ENCODE measurements around the gene FTO.

The FTO gene

DNA sequence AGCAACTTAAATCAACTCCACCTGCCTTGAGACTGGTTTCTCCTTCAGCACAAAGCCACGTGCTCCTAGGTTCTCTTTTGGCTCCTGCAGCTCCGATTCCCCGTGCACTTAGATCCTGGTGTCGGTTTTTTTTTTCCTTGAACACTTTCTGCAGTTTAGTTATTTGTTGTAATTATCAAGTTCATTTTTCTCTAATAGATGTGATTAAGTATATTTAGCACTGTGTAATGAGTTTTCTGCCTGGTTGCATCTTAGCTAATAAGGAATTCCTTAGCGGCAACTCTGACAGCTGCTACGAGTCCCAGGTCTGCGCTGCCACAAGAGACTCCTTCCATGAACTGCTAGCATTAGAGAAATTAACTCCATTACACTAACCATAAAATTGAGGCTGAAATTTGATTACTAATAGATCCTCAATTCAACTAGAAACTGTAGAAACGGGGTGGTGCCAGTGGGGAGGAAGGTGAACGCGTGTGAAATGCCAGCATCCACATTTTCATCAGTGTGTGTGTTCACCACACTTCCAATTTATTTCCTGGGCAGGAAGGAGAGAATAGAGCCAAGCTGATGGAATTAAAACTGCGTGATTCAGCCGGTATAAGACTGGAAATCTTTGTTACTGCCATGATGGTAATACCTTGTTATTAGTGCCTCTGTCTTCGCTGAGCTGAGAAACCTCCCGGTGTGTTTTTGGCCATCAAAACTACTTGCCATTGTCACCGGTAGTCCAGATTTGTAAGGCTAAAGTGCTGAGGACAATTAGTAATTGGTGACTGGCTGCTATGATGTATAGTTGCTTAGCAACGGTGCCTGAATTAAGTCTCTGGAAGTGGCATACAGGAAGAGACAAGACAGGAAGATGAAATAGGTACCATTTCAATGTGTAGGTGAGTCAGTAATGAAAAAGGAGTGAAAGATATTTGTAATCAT lies 350.2 kb downstream of the FTO start:
- no peak for DNase-seq (ENCODE audit: extremely low read depth, low read depth)
- no peak overlapping the region for H3K4me3 ChIP-seq (replicated peaks; ENCODE audit: low read depth, low read length)
- TF ChIP-seq, protein P1, sequence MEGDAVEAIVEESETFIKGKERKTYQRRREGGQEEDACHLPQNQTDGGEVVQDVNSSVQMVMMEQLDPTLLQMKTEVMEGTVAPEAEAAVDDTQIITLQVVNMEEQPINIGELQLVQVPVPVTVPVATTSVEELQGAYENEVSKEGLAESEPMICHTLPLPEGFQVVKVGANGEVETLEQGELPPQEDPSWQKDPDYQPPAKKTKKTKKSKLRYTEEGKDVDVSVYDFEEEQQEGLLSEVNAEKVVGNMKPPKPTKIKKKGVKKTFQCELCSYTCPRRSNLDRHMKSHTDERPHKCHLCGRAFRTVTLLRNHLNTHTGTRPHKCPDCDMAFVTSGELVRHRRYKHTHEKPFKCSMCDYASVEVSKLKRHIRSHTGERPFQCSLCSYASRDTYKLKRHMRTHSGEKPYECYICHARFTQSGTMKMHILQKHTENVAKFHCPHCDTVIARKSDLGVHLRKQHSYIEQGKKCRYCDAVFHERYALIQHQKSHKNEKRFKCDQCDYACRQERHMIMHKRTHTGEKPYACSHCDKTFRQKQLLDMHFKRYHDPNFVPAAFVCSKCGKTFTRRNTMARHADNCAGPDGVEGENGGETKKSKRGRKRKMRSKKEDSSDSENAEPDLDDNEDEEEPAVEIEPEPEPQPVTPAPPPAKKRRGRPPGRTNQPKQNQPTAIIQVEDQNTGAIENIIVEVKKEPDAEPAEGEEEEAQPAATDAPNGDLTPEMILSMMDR (IDR thresholded peaks at IDR 0.05; ENCODE audit: low read depth, low read length, missing control alignments) = no peak

DNA sequence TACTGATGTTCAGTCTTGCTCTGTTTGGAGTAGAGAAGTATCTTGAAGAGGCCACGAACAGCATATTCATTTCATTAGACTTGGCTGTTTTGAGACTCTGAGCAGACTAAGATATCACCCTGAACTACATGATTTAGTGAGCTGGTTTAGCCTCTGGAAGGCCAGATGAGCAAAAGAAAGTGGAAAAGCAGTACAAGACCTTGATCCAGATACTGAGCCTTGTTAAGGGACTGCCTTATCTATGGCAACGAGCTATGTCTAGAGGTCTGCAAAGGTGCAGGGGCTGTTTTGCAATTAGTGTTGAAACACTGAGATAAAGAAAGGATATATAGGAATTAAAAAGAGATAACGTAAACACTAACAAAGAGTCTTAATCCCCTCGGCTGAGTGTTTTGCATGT lies 351.2 kb downstream of the FTO start:
- TF ChIP-seq, protein P1 (IDR thresholded peaks at IDR 0.05; ENCODE audit: low read depth, low read length, missing control alignments) = no peak
- DNase-seq (ENCODE audit: extremely low read depth, low read depth) = no peak
- no peak overlapping the region for H3K4me3 ChIP-seq (replicated peaks; ENCODE audit: low read depth, low read length)

DNA sequence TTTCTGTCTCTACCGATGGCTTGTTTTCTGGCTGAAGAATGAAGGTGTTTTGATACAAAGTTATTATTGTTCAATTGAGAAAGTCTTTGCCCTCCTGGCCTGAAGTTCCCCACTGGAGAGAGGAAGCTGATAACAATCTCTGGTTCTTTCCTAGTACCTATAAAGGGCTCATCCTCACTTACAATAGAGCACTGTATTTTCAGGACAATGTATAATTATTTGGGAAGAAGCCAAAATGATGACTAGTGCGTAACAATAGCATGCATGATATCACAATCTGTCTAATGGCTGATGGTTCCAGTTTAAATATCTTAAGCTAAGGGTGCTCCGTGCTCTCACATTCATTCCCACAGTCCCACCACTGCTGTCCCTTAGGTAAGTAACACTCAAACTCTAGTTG lies 351.9 kb downstream of the FTO start:
- H3K4me3 ChIP-seq (replicated peaks; ENCODE audit: low read depth, low read length) = no peak overlapping the region
- TF ChIP-seq, protein P1 (IDR thresholded peaks at IDR 0.05; ENCODE audit: low read depth, low read length, missing control alignments) = no peak
- no peak for DNase-seq (ENCODE audit: extremely low read depth, low read depth)

DNA sequence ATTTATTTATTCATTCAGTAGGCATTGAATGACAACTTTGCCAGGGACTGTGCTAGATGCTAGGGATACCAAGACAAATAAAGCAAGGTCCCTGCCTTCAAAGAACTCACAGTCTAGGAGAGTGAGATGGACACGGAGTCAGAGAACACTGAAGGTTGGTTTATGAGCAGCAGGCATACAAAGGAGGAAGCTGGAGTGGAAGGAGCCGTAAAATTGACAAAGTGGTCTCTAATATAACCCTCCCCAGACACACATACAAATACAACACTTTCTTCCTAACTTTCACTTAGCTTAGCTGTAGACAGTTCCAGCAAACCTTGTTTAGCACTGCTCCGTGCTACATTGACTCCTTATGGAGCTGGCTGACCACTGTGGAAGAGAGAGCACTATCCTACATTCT lies 353.0 kb downstream of the FTO start:
- H3K4me3 ChIP-seq (replicated peaks; ENCODE audit: low read depth, low read length) = no peak overlapping the region
- TF ChIP-seq, protein P1 (IDR thresholded peaks at IDR 0.05; ENCODE audit: low read depth, low read length, missing control alignments) = no peak
- DNase-seq (ENCODE audit: extremely low read depth, low read depth) = no peak

DNA sequence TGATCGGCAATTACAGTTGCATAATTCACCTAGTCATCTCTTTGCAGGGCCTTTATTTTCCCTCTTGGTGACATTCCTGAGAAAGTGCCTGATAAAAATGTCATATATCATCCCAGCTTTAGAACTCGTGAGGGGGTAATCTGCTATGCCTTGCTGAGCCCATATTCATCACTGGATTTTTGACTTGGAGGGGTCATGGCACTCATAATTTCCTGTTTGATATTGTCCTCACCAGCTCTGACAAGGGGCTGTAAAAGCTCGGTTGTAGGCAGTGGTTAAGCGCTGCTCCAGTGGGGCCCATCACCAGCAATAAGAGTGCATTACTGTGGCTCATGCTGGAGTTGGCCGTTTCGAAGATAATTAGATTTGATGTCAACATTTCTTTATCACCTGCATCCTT lies 355.4 kb downstream of the FTO start:
- no peak for DNase-seq (ENCODE audit: extremely low read depth, low read depth)
- no peak overlapping the region for H3K4me3 ChIP-seq (replicated peaks; ENCODE audit: low read depth, low read length)
- TF ChIP-seq, protein P1 (IDR thresholded peaks at IDR 0.05; ENCODE audit: low read depth, low read length, missing control alignments) = no peak

DNA sequence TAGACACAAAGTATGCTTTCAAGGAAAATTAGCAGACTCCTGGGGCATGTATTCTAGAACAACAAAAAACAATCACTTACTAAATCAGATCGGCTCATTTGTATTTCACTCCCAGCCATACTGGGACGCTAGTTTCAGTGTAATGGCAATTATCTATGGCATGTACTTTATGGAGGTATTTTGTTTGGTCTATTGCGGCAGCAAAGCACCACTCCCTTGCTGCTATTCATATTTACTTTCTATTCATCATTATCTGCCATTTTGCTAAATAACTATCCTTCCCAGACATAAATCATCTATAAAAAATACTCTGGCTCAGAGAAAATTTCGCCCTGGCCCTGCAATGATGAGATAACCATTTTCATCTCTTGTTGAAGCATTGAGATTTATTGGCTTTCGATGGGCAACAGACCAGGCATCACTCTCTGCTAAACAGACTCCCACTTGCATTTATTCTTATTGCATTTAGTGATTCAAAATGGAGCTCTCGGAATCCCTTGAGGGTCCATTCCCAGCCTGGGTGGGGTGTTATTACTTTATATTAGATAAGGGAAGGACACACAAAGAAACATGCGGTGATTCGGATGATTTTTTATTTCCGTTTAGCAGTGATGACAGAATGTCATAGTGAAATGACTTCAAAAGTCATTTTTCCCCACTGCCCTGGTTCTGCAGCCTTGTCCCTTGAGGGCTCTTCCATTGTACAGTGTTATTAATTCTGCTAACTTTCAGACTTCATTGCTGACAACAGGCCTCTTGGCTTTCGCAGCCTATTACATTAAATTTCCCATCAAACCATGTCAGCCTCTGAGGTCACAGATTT lies 356.9 kb downstream of the FTO start:
- DNase-seq (ENCODE audit: extremely low read depth, low read depth) = no peak
- H3K4me3 ChIP-seq (replicated peaks; ENCODE audit: low read depth, low read length) = no peak overlapping the region
- TF ChIP-seq, protein P1 (IDR thresholded peaks at IDR 0.05; ENCODE audit: low read depth, low read length, missing control alignments) = no peak

All from HFF-Myc (cell line).